Activated CD4-positive, alpha-beta T cell treated with anti-CD3 and anti-CD28 coated beads for 36 hours (primary cell): ENCODE data around the gene ZGRF1. TPM values are rescaled to one million over a fixed set of nuclear protein-coding genes. Genes with fewer than 3 reads are reported as not detected.
"Not testable (repeated sequence)": the region's sequence is repeated elsewhere in the genome, so short reads cannot be mapped to it uniquely, and the experiment has no call there.

Experiments
- ATAC-seq: fragments of 200-7000 bp; cut with Tn5 transposase; one replicate; pipeline ENCODE4 v1.10.0; 2021; ENCODE audit warnings: mild to moderate bottlenecking, moderate library complexity
- CTCF ChIA-PET: fragments of 350-600 bp; sonication (Branson Sonifier 250); formaldehyde crosslinking; loops from one replicate; lab custom pipeline; 2021; ENCODE audit warnings: antibody characterized with exemption; lab: Charles Lee
- POLR2A ChIA-PET: fragments of 350-600 bp; sonication (Branson Sonifier 250); formaldehyde crosslinking; loops from one replicate; lab custom pipeline; 2021; ENCODE audit warnings: antibody characterized with exemption, inconsistent platforms; lab: Charles Lee
- DNase-seq: peaks from one replicate; pipeline ENCODE4 v3.0.0-alpha.2; 2020
- H3K27ac Mint-ChIP-seq: one replicate; pipeline ENCODE4 v1.8.0; 2021; ENCODE audit warnings: mixed read lengths
- H3K27me3 Mint-ChIP-seq: one replicate; pipeline ENCODE4 v1.8.0; 2021; ENCODE audit warnings: mixed read lengths
- H3K36me3 Mint-ChIP-seq: one replicate; pipeline ENCODE4 v1.8.0; 2021; ENCODE audit warnings: low read depth, mixed read lengths
- H3K4me1 Mint-ChIP-seq: one replicate; pipeline ENCODE4 v1.8.0; 2021; ENCODE audit warnings: mixed read lengths
- H3K4me3 Mint-ChIP-seq: one replicate; pipeline ENCODE4 v1.8.0; 2021; ENCODE audit warnings: mild to moderate bottlenecking, moderate library complexity, mixed read lengths
- H3K9me3 Mint-ChIP-seq: one replicate; pipeline ENCODE4 v1.8.0; 2021; ENCODE audit warnings: low read depth, mixed read lengths
- intact Hi-C, 2 experiments: fragments of 100-400 bp; cut with DNase I in 1 of 2; cut with micrococcal nuclease in 1 of 2; formaldehyde crosslinking; loops; one replicate each; pipeline versions ENCODE4 v1.14.2 to v1.15.1; 2022 to 2024; cut with DNase I, micrococcal nuclease
- total RNA-seq, 2 experiments: library from RNA; stranded (reverse); gene quantifications; one replicate each; pipeline ENCODE4 v1.2.3, GENCODE V29; 2021

ZGRF1 gene
- total RNA-seq, 2 experiments from 2014 or later: 38.4 to 45.0 TPM

GRCh38 chr4:112545346-112545745, 91.4 kb downstream of the ZGRF1 start:
- ATAC-seq (no peak), DNase-seq (no peak)
- no peaks in the 10 kb centered on the region for H3K4me1 Mint-ChIP-seq
- intact Hi-C loops: no loop called here
- H3K9me3 Mint-ChIP-seq: no peaks in the 10 kb centered on the region
- peaks cover 4% of the 10 kb centered on the region for H3K36me3 Mint-ChIP-seq
- no peak overlapping the region for H3K27ac Mint-ChIP-seq
- CTCF ChIA-PET: no interaction called here
- H3K4me3 Mint-ChIP-seq: no peak overlapping the region
- H3K27me3 Mint-ChIP-seq: no peaks in the 10 kb centered on the region
- POLR2A ChIA-PET: no interaction called here

- H3K4me3 Mint-ChIP-seq: no peak overlapping the region
- intact Hi-C loops: no loop called here
- ChIA-PET CTCF (interaction anchor here (0.8 to 1.2 kb wide), 4 partner anchors 9 to 222 kb away, joined by 3 to 6 read pairs (median 3); no protein-coding TSS in a partner anchor), POLR2A (no interaction called here)
- no peaks in the 10 kb centered on the region for H3K27me3 Mint-ChIP-seq
- H3K27ac Mint-ChIP-seq: no peak overlapping the region
- no peaks in the 10 kb centered on the region for H3K4me1 Mint-ChIP-seq
- DNase-seq: no peak
- no peaks in the 10 kb centered on the region for H3K9me3 Mint-ChIP-seq
- no peak for ATAC-seq
- H3K36me3 Mint-ChIP-seq: peaks cover 10% of the 10 kb centered on the region
These were observed 96.0 kb downstream of the ZGRF1 start for GRCh38 chr4:112540695-112541094.

GRCh38 chr4:112536123-112536522, 100.6 kb downstream of the ZGRF1 start:
- ChIA-PET CTCF (interaction anchor here (0.6 to 3.7 kb wide), 2 partner anchors 12 to 73 kb away, joined by 3 to 20 read pairs; no protein-coding TSS in a partner anchor), POLR2A (no interaction called here)
- no peak for ATAC-seq
- DNase-seq: no peak
- H3K36me3 Mint-ChIP-seq: peaks cover 8% of the 10 kb centered on the region
- H3K9me3 Mint-ChIP-seq: no peaks in the 10 kb centered on the region
- peaks cover 4% of the 10 kb centered on the region for H3K27me3 Mint-ChIP-seq
- no peaks in the 10 kb centered on the region for H3K4me1 Mint-ChIP-seq
- intact Hi-C loops: no loop called here
- H3K27ac Mint-ChIP-seq: no peak overlapping the region
- H3K4me3 Mint-ChIP-seq: no peak overlapping the region

GRCh38 chr4:112532267-112532666, 104.4 kb downstream of the ZGRF1 start:
- H3K27ac Mint-ChIP-seq: no peak overlapping the region

GRCh38 chr4:112531146-112531545, 105.6 kb downstream of the ZGRF1 start:
- Mint-ChIP-seq H3K27me3 (peaks cover 10% of the 10 kb centered on the region), H3K9me3 (no peaks in the 10 kb centered on the region), H3K27ac (no peak overlapping the region), H3K4me3 (no peak overlapping the region), H3K36me3 (no peaks in the 10 kb centered on the region), H3K4me1 (no peaks in the 10 kb centered on the region)
- POLR2A ChIA-PET: no interaction called here
- CTCF ChIA-PET: interaction anchor here (0.8 to 1.4 kb wide), 3 partner anchors 9 to 430 kb away, joined by 3 to 6 read pairs (median 3); no protein-coding TSS in a partner anchor
- ATAC-seq: no peak
- no peak for DNase-seq
- intact Hi-C loops: no loop called here

More at GRCh38 chr4:112532267-112532666, 104.4 kb downstream of the ZGRF1 start:
- H3K36me3 Mint-ChIP-seq: no peaks in the 10 kb centered on the region
- H3K9me3 Mint-ChIP-seq: no peaks in the 10 kb centered on the region
- POLR2A ChIA-PET: no interaction called here
- intact Hi-C loops: no loop called here
- no peak for ATAC-seq
- H3K27me3 Mint-ChIP-seq: peaks cover 10% of the 10 kb centered on the region
- DNase-seq: no peak
- H3K4me3 Mint-ChIP-seq: no peak overlapping the region
- H3K4me1 Mint-ChIP-seq: no peaks in the 10 kb centered on the region
- CTCF ChIA-PET: interaction anchor here (0.8 to 1.4 kb wide), 4 partner anchors 8 to 419 kb away, joined by 3 to 6 read pairs (median 4); no protein-coding TSS in a partner anchor

- ATAC-seq (no peak), DNase-seq (no peak)
- intact Hi-C loops: no loop called here
- ChIA-PET CTCF (interaction anchor here (1.1 kb wide), 1 partner anchor 426 kb away, joined by 3 read pairs; no protein-coding TSS in a partner anchor), POLR2A (no interaction called here)
- no peaks in the 10 kb centered on the region for H3K9me3 Mint-ChIP-seq
- peaks cover 15% of the 10 kb centered on the region for H3K4me1 Mint-ChIP-seq
- H3K4me3 Mint-ChIP-seq: no peak overlapping the region
- H3K36me3 Mint-ChIP-seq: no peaks in the 10 kb centered on the region
- no peak overlapping the region for H3K27ac Mint-ChIP-seq
- H3K27me3 Mint-ChIP-seq: peaks cover 30% of the 10 kb centered on the region
These were observed 110.6 kb downstream of the ZGRF1 start for GRCh38 chr4:112526061-112526460.

- Mint-ChIP-seq H3K4me3 (peak overlapping the region; percentile 72), H3K9me3 (no peaks in the 10 kb centered on the region), H3K27ac (no peak overlapping the region), H3K4me1 (peaks cover 22% of the 10 kb centered on the region), H3K27me3 (peaks cover 47% of the 10 kb centered on the region), H3K36me3 (no peaks in the 10 kb centered on the region)
- DNase-seq (peak; percentile 89), ATAC-seq (peak; percentile 92)
- intact Hi-C loops: loop anchor here (1.0 to 5.0 kb wide), 17 partner anchors 9 to 1902 kb away; partner anchors contain the start of genes AP1AR (in 2 of the 2), FAM241A (in 1 of the 2) and PITX2 (in 1 of the 2)
- ChIA-PET CTCF (interaction anchor here (0.6 to 4.4 kb wide), 26 partner anchors 9 to 1041 kb away, joined by 3 to 34 read pairs (median 4); no protein-coding TSS in a partner anchor), POLR2A (no interaction called here)
These were observed 112.8 kb downstream of the ZGRF1 start for GRCh38 chr4:112523764-112524505.

GRCh38 chr4:112523008-112523721, 113.5 kb downstream of the ZGRF1 start:
- CTCF ChIA-PET: interaction anchor here (0.6 to 4.4 kb wide), 16 partner anchors 9 to 1041 kb away, joined by 3 to 34 read pairs (median 4); no protein-coding TSS in a partner anchor
- Mint-ChIP-seq H3K9me3 (no peaks in the 10 kb centered on the region), H3K4me1 (peaks cover 23% of the 10 kb centered on the region), H3K27ac (no peak overlapping the region), H3K4me3 (peak overlapping the region; percentile 72), H3K36me3 (no peaks in the 10 kb centered on the region), H3K27me3 (peaks cover 54% of the 10 kb centered on the region)
- peak; percentile 71 for DNase-seq
- intact Hi-C loops: loop anchor here (1.0 to 5.0 kb wide), 14 partner anchors 8 to 1901 kb away; partner anchors contain the start of genes AP1AR (in 1 of the 2), FAM241A (in 1 of the 2) and PITX2 (in 1 of the 2)
- ATAC-seq: peak; percentile 48
- POLR2A ChIA-PET: interaction anchor here (1.8 kb wide), 1 partner anchor 13 kb away, joined by 5 read pairs; no protein-coding TSS in a partner anchor

GRCh38 chr4:112522431-112522830, 114.3 kb downstream of the ZGRF1 start:
- ATAC-seq, H3K27ac Mint-ChIP-seq, H3K36me3 Mint-ChIP-seq, H3K9me3 Mint-ChIP-seq: not testable (repeated sequence)
- intact Hi-C loops: loop anchor here (2.0 to 5.0 kb wide), 10 partner anchors 14 to 1900 kb away; partner anchors contain the start of genes AP1AR (in 1 of the 2), FAM241A (in 1 of the 2) and PITX2 (in 1 of the 2)
- ChIA-PET POLR2A (interaction anchor here (1.8 kb wide), 1 partner anchor 12 kb away, joined by 5 read pairs; no protein-coding TSS in a partner anchor), CTCF (interaction anchor here (0.6 to 4.4 kb wide), 6 partner anchors 11 to 213 kb away, joined by 3 to 34 read pairs (median 4); no protein-coding TSS in a partner anchor)
- DNase-seq: peak; percentile 12
- Mint-ChIP-seq H3K27me3 (peaks cover 60% of the 10 kb centered on the region), H3K4me1 (peaks cover 30% of the 10 kb centered on the region), H3K4me3 (peak overlapping the region; percentile 72)

- peak; percentile 13 for DNase-seq
- H3K4me3 Mint-ChIP-seq: peak overlapping the region; percentile 32
- no peaks in the 10 kb centered on the region for H3K9me3 Mint-ChIP-seq
- H3K36me3 Mint-ChIP-seq: no peaks in the 10 kb centered on the region
- peaks cover 67% of the 10 kb centered on the region for H3K27me3 Mint-ChIP-seq
- intact Hi-C loops: loop anchor here (2.0 to 5.0 kb wide), 10 partner anchors 13 to 1899 kb away; partner anchors contain the start of genes AP1AR (in 1 of the 2), FAM241A (in 1 of the 2) and PITX2 (in 1 of the 2)
- CTCF ChIA-PET: interaction anchor here (0.5 to 4.4 kb wide), 4 partner anchors 10 to 192 kb away, joined by 3 to 34 read pairs (median 16); no protein-coding TSS in a partner anchor
- H3K27ac Mint-ChIP-seq: no peak overlapping the region
- POLR2A ChIA-PET: interaction anchor here (0.6 to 1.8 kb wide), 2 partner anchors 11 to 19 kb away, joined by 3 to 5 read pairs; no protein-coding TSS in a partner anchor
- ATAC-seq: no peak
- peaks cover 39% of the 10 kb centered on the region for H3K4me1 Mint-ChIP-seq
These were observed 115.3 kb downstream of the ZGRF1 start for GRCh38 chr4:112521123-112522023.
